ENCODE results near the gene SUN1. TPM values are rescaled to one million over a fixed set of nuclear protein-coding genes. Genes with fewer than 3 reads are reported as not detected.

SUN1 gene
- total and polyA plus RNA-seq, 2 experiments from 2014 or later: 72.3 to 109 TPM

DNA sequence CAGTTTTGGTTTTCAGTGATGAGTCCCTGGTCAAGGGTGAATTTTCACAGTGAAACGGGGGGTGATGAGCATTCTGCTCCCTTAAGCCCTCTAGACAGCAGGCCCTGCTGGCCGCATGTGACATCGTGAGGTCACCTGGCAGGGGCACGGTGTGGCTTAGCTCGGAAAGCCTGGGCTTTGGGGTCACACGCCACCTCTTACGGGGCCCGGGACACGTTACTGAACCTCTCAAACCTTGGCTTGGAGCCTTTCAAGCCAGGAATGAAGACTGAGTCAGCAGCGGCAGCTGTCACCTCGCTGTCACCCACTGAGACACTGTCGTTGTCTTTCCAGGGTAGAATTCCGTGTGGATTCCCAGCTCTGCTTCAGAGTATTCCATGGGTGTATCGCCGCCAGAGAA is 48.2 kb downstream of the SUN1 start:
- H3K4me2 ChIP-seq: peak overlapping the region; percentile 97
- no peaks in the 10 kb centered on the region for H3K27me3 ChIP-seq
- H3K27ac ChIP-seq: no peak overlapping the region
- H3K9me2 ChIP-seq (replicated peaks; ENCODE audit: insufficient read depth): no peaks in the 10 kb centered on the region
- no peaks in the 10 kb centered on the region for H3K36me3 ChIP-seq (replicated peaks; ENCODE audit: insufficient read depth, low read depth)
- H3K9me3 ChIP-seq (ENCODE audit: low read depth): no peaks in the 10 kb centered on the region
- peaks cover 76% of the 10 kb centered on the region for H4K20me1 ChIP-seq (ENCODE audit: insufficient read depth, poor library complexity, severe bottlenecking)
- no peak overlapping the region for H3K4me3 ChIP-seq
- H3K79me2 ChIP-seq: peaks cover 80% of the 10 kb centered on the region
- H2AFZ ChIP-seq: no peak overlapping the region
- TF ChIP-seq EZH2 (IDR thresholded peaks at IDR 0.05; ENCODE audit: borderline replicate concordance) (no peak), EZH2phosphoT487 (IDR thresholded peaks at IDR 0.05; ENCODE audit: low read depth, severe bottlenecking, unreplicated experiment) (no peak)
- WGBS (ENCODE audit: low lambda C conversion rate, missing lambda C conversion rate): 94% methylated on average over 15 of the region's 15 CpGs
- peaks cover 18% of the 10 kb centered on the region for H3K4me1 ChIP-seq (ENCODE audit: insufficient read depth)
- DNase-seq (ENCODE audit: low spot score): no peak

DNA sequence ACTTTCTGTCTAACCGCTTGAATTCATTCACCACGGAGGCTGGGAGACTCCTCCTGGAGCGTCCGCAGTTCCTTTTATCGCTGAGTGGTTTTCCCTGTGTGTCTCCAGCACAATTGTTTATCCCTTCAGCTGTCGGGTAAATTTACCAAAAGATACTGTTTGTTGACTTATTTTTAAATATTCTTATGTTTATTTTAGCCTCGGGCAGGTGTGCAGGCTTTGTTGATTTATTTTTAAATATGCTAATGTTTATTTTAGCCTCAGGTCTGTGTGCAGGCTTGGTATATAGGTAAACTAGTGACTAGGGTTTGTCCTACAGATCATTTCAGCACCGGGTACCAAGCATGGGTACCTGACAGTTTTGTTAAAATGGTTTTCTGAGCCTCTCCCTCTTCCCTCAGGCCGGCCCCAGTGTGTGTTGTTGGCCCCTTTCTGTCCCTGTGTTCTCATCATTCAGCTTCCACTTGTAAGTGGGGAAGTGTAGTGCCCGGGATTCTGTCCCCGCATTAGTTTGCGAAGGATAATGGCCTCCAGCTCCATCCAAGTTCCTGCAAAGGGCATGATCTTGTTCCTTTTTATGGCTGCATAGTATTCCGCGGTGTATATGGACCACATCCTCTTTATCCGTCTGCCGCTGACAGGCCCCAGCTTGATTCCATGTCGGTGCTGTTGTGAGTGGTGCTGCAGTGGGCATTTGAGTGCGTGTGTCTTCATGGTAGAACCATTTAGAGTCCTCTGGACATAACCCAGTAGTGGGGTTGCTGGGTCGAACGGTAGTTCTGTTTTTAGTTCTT is 49.4 kb downstream of the SUN1 start:
- Histone ChIP-seq H3K4me2 (no peak overlapping the region), H3K36me3 (replicated peaks; ENCODE audit: insufficient read depth, low read depth) (no peaks in the 10 kb centered on the region), H3K4me1 (ENCODE audit: insufficient read depth) (peaks cover 13% of the 10 kb centered on the region), H3K27me3 (no peaks in the 10 kb centered on the region), H3K9me3 (ENCODE audit: low read depth) (no peaks in the 10 kb centered on the region), H3K79me2 (peaks cover 92% of the 10 kb centered on the region), H4K20me1 (ENCODE audit: insufficient read depth, poor library complexity, severe bottlenecking) (peaks cover 88% of the 10 kb centered on the region), H3K27ac (no peak overlapping the region), H3K4me3 (no peak overlapping the region), H3K9me2 (replicated peaks; ENCODE audit: insufficient read depth) (no peaks in the 10 kb centered on the region), H2AFZ (no peak overlapping the region)
- DNase-seq (ENCODE audit: low spot score): no peak
- WGBS (ENCODE audit: low lambda C conversion rate, missing lambda C conversion rate): 94% methylated on average over 20 of the region's 20 CpGs
- TF ChIP-seq, protein P1, sequence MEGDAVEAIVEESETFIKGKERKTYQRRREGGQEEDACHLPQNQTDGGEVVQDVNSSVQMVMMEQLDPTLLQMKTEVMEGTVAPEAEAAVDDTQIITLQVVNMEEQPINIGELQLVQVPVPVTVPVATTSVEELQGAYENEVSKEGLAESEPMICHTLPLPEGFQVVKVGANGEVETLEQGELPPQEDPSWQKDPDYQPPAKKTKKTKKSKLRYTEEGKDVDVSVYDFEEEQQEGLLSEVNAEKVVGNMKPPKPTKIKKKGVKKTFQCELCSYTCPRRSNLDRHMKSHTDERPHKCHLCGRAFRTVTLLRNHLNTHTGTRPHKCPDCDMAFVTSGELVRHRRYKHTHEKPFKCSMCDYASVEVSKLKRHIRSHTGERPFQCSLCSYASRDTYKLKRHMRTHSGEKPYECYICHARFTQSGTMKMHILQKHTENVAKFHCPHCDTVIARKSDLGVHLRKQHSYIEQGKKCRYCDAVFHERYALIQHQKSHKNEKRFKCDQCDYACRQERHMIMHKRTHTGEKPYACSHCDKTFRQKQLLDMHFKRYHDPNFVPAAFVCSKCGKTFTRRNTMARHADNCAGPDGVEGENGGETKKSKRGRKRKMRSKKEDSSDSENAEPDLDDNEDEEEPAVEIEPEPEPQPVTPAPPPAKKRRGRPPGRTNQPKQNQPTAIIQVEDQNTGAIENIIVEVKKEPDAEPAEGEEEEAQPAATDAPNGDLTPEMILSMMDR (IDR thresholded peaks at IDR 0.05; ENCODE audit: poor library complexity): no peak
- no peak for TF ChIP-seq EZH2phosphoT487 (IDR thresholded peaks at IDR 0.05; ENCODE audit: low read depth, severe bottlenecking, unreplicated experiment)
- TF ChIP-seq EZH2 (IDR thresholded peaks at IDR 0.05; ENCODE audit: borderline replicate concordance): no peak

DNA sequence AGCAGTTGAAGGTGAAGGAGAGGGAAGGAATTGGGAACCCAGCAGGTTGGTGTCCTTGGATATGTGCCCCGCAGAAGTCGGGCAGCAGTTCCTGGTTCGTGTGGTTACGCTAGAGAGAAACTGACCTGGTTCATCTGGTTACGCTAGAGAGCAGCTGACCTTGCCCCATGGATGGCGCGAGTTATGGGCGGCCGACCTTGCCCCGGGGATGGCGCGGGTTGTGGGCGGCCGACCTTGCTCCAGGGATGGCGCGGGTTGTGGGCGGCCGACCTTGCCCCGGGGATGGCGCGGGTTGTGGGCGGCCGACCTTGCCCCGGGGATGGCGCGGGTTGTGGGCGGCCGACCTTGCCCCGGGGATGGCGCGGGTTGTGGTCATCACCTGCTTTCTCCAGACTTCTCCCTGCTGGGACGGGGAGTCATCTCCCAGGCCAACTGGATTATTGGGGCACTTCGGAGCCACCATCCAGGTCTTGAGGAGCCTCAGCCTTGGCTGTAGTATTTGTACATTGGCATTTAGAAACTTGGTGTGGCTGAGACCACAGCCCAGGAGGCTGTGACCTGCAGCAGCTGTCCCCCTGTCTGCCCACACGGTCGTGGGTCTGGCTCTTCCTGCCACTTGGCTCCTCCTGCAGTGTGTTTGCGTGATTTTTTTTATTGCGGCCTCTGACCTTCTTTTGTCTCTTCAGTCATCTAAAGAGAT is 50.2 kb downstream of the SUN1 start:
- DNase-seq (ENCODE audit: low spot score): no peak
- Histone ChIP-seq H3K4me1 (ENCODE audit: insufficient read depth) (peaks cover 13% of the 10 kb centered on the region), H3K36me3 (replicated peaks; ENCODE audit: insufficient read depth, low read depth) (no peaks in the 10 kb centered on the region), H4K20me1 (ENCODE audit: insufficient read depth, poor library complexity, severe bottlenecking) (peaks cover 96% of the 10 kb centered on the region), H3K27me3 (no peaks in the 10 kb centered on the region), H3K4me3 (no peak overlapping the region), H3K27ac (no peak overlapping the region), H3K9me2 (replicated peaks; ENCODE audit: insufficient read depth) (no peaks in the 10 kb centered on the region), H3K9me3 (ENCODE audit: low read depth) (no peaks in the 10 kb centered on the region), H3K79me2 (peaks cover 99% of the 10 kb centered on the region), H3K4me2 (no peak overlapping the region), H2AFZ (no peak overlapping the region)
- WGBS (ENCODE audit: low lambda C conversion rate, missing lambda C conversion rate): 94% methylated on average over 29 of the region's 37 CpGs
- TF ChIP-seq EZH2 (IDR thresholded peaks at IDR 0.05; ENCODE audit: borderline replicate concordance): no peak
- no peak for TF ChIP-seq EZH2phosphoT487 (IDR thresholded peaks at IDR 0.05; ENCODE audit: low read depth, severe bottlenecking, unreplicated experiment)
- TF ChIP-seq, protein P1 (IDR thresholded peaks at IDR 0.05; ENCODE audit: poor library complexity): no peak
